ENCODE data around the gene SMIM33.
"Not testable (repeated sequence)": the region's sequence is repeated elsewhere in the genome, so short reads cannot be mapped to it uniquely, and the experiment has no call there.

GRCh38 chr5:139440416-139440815 is 30.4 kb upstream of the SMIM33 start:
- not testable (repeated sequence) for TF ChIP-seq MEF2B (IDR thresholded peaks at IDR 0.05; ENCODE audit: partially characterized antibody, poor library complexity, severe bottlenecking); YY1 (IDR thresholded peaks at IDR 0.05; ENCODE audit: low read depth, low read length); POLR2AphosphoS5 (IDR thresholded peaks at IDR 0.05; ENCODE audit: low read length); SIX5 (IDR thresholded peaks at IDR 0.05; ENCODE audit: low read depth, low read length, severe bottlenecking); CHD1 (IDR thresholded peaks at IDR 0.05; ENCODE audit: low read depth, low read length); CEBPB (IDR thresholded peaks at IDR 0.05; ENCODE audit: borderline replicate concordance in 1 of 2, low read depth in 2 of 2, low read length in 2 of 2); REST (IDR thresholded peaks at IDR 0.05; ENCODE audit: low read depth, low read length); NR2C2 (IDR thresholded peaks at IDR 0.05; ENCODE audit: borderline replicate concordance, control insufficient read depth, insufficient read length, low read depth); IKZF1 (conservative IDR thresholded peaks at IDR 0.05)
- TF ChIP-seq, protein P1, sequence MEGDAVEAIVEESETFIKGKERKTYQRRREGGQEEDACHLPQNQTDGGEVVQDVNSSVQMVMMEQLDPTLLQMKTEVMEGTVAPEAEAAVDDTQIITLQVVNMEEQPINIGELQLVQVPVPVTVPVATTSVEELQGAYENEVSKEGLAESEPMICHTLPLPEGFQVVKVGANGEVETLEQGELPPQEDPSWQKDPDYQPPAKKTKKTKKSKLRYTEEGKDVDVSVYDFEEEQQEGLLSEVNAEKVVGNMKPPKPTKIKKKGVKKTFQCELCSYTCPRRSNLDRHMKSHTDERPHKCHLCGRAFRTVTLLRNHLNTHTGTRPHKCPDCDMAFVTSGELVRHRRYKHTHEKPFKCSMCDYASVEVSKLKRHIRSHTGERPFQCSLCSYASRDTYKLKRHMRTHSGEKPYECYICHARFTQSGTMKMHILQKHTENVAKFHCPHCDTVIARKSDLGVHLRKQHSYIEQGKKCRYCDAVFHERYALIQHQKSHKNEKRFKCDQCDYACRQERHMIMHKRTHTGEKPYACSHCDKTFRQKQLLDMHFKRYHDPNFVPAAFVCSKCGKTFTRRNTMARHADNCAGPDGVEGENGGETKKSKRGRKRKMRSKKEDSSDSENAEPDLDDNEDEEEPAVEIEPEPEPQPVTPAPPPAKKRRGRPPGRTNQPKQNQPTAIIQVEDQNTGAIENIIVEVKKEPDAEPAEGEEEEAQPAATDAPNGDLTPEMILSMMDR (IDR thresholded peaks at IDR 0.05 in 2 of 3, conservative IDR thresholded peaks at IDR 0.05 in 1 of 3; ENCODE audit: control insufficient read depth in 2 of 3, extremely low read depth in 1 of 3, insufficient read depth in 1 of 3, low read depth in 3 of 3, low read length in 3 of 3) = not testable (repeated sequence)
- TF ChIP-seq, protein P2, sequence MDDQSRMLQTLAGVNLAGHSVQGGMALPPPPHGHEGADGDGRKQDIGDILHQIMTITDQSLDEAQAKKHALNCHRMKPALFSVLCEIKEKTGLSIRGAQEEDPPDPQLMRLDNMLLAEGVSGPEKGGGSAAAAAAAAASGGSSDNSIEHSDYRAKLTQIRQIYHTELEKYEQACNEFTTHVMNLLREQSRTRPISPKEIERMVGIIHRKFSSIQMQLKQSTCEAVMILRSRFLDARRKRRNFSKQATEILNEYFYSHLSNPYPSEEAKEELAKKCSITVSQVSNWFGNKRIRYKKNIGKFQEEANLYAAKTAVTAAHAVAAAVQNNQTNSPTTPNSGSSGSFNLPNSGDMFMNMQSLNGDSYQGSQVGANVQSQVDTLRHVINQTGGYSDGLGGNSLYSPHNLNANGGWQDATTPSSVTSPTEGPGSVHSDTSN (IDR thresholded peaks at IDR 0.05; ENCODE audit: insufficient replicate concordance, low read depth, low read length) = not testable (repeated sequence)
- TF ChIP-seq, protein P3, sequence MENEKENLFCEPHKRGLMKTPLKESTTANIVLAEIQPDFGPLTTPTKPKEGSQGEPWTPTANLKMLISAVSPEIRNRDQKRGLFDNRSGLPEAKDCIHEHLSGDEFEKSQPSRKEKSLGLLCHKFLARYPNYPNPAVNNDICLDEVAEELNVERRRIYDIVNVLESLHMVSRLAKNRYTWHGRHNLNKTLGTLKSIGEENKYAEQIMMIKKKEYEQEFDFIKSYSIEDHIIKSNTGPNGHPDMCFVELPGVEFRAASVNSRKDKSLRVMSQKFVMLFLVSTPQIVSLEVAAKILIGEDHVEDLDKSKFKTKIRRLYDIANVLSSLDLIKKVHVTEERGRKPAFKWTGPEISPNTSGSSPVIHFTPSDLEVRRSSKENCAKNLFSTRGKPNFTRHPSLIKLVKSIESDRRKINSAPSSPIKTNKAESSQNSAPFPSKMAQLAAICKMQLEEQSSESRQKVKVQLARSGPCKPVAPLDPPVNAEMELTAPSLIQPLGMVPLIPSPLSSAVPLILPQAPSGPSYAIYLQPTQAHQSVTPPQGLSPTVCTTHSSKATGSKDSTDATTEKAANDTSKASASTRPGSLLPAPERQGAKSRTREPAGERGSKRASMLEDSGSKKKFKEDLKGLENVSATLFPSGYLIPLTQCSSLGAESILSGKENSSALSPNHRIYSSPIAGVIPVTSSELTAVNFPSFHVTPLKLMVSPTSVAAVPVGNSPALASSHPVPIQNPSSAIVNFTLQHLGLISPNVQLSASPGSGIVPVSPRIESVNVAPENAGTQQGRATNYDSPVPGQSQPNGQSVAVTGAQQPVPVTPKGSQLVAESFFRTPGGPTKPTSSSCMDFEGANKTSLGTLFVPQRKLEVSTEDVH (IDR thresholded peaks at IDR 0.05; ENCODE audit: low read depth, partially characterized antibody) = not testable (repeated sequence)

Data from GM12878 (cell line).